H9 (cell line): ENCODE results near the gene SLC16A4. TPM values are rescaled to one million over a fixed set of nuclear protein-coding genes. Genes with fewer than 3 reads are reported as not detected.
A peak's percentile ranks its signal among the peaks of the same experiment; 100 is the strongest.

Experiments
- DNase-seq: peaks from one replicate; pipeline ENCODE4 v3.0.0-alpha.2; 2017
- H2AFZ ChIP-seq: one replicate; pipeline ENCODE4 v1.6.1; 2013; ENCODE audit warnings: mild to moderate bottlenecking, low read length, control low read depth, moderate library complexity
- H2AK5ac ChIP-seq: 2 replicates; pipeline ENCODE4 v1.6.1; 2013; ENCODE audit warnings: low read length, control low read depth, mixed read lengths; ENCODE audit not compliant: insufficient read length
- H2BK120ac ChIP-seq: one replicate; pipeline ENCODE4 v1.6.1; 2013; ENCODE audit warnings: low read depth, mild to moderate bottlenecking, low read length, control low read depth, inconsistent platforms; ENCODE audit not compliant: poor library complexity, severe bottlenecking
- H2BK12ac ChIP-seq: 2 replicates; pipeline ENCODE4 v1.6.1; 2013; ENCODE audit warnings: low read length, control low read depth, mixed read lengths, low read depth; ENCODE audit not compliant: insufficient read length
- H2BK15ac ChIP-seq: 2 replicates; pipeline ENCODE4 v1.6.1; 2013; ENCODE audit warnings: low read depth, low read length, control low read depth
- H2BK20ac ChIP-seq: one replicate; pipeline ENCODE4 v1.6.1; 2013; ENCODE audit warnings: low read depth, mild to moderate bottlenecking, low read length, control low read depth, inconsistent platforms; ENCODE audit not compliant: poor library complexity, severe bottlenecking
- H2BK5ac ChIP-seq: 2 replicates; pipeline ENCODE4 v1.6.1; 2013; ENCODE audit warnings: low read length, control low read depth, mixed read lengths; ENCODE audit not compliant: insufficient read length
- H3K14ac ChIP-seq: 2 replicates; pipeline ENCODE4 v1.6.1; 2013; ENCODE audit warnings: low read length, control low read depth; ENCODE audit not compliant: insufficient read depth
- H3K18ac ChIP-seq: 2 replicates; pipeline ENCODE4 v1.6.1; 2013; ENCODE audit warnings: low read depth, mild to moderate bottlenecking, mixed read lengths, low read length, control low read depth; ENCODE audit not compliant: insufficient read length
- H3K23ac ChIP-seq: 2 replicates; pipeline ENCODE4 v1.6.1; 2013; ENCODE audit warnings: low read length, control low read depth, mixed read lengths, low read depth; ENCODE audit not compliant: insufficient read length
- H3K23me2 ChIP-seq: 2 replicates; pipeline ENCODE4 v1.6.1; 2013; ENCODE audit warnings: low read depth, mild to moderate bottlenecking, mixed read lengths, low read length, control low read depth; ENCODE audit not compliant: insufficient read length, poor library complexity, severe bottlenecking
- H3K27ac ChIP-seq: 2 replicates; pipeline ENCODE4 v1.5.1; 2013; ENCODE audit warnings: low read length, control low read depth, mixed read lengths, low read depth; ENCODE audit not compliant: insufficient read length
- H3K27me3 ChIP-seq: 2 replicates; pipeline ENCODE4 v1.6.1; 2013; ENCODE audit warnings: low read length, control low read depth, inconsistent platforms; ENCODE audit not compliant: insufficient read depth
- H3K4ac ChIP-seq: 2 replicates; pipeline ENCODE4 v1.6.1; 2013; ENCODE audit warnings: low read depth, mild to moderate bottlenecking, control low read depth, inconsistent platforms, low read length, moderate library complexity
- H3K4me1 ChIP-seq: 2 replicates; pipeline ENCODE4 v1.6.1; 2013; ENCODE audit warnings: low read length, control low read depth, inconsistent platforms; ENCODE audit not compliant: insufficient read depth
- H3K4me2 ChIP-seq: 2 replicates; pipeline ENCODE4 v1.6.1; 2013; ENCODE audit warnings: low read length, control low read depth, mixed read lengths; ENCODE audit not compliant: insufficient read length, insufficient read depth
- H3K56ac ChIP-seq: 2 replicates; pipeline ENCODE4 v1.6.1; 2013; ENCODE audit warnings: low read depth, mild to moderate bottlenecking, mixed read lengths, low read length, control low read depth; ENCODE audit not compliant: insufficient read length
- H3K79me1 ChIP-seq: 2 replicates; pipeline ENCODE4 v1.6.1; 2013; ENCODE audit warnings: low read depth, mild to moderate bottlenecking, moderate library complexity, low read length, control low read depth, inconsistent platforms; ENCODE audit not compliant: insufficient read depth, poor library complexity, severe bottlenecking
- H3K79me2 ChIP-seq: 2 replicates; pipeline ENCODE4 v1.6.1; 2013; ENCODE audit warnings: low read length, control low read depth, inconsistent platforms; ENCODE audit not compliant: insufficient read depth
- H3K9ac ChIP-seq: 2 replicates; pipeline ENCODE4 v1.6.1; 2013; ENCODE audit warnings: low read length, control low read depth, mixed read lengths; ENCODE audit not compliant: insufficient read length; ENCODE audit errors: extremely low read depth
- H3K9me3 ChIP-seq: one replicate; pipeline ENCODE4 v1.6.1; 2013; ENCODE audit warnings: low read depth, low read length, inconsistent platforms; ENCODE audit not compliant: control insufficient read depth
- H3T11ph ChIP-seq: one replicate; pipeline ENCODE4 v1.6.1; 2013; ENCODE audit warnings: mild to moderate bottlenecking, low read length, control low read depth, inconsistent platforms
- H4K20me1 ChIP-seq: one replicate; pipeline ENCODE4 v1.6.1; 2013; ENCODE audit not compliant: control insufficient read depth, insufficient read length, insufficient read depth
- H4K5ac ChIP-seq: 2 replicates; pipeline ENCODE4 v1.6.1; 2013; ENCODE audit warnings: low read depth, mild to moderate bottlenecking, mixed read lengths, low read length, control low read depth; ENCODE audit not compliant: insufficient read length
- H4K8ac ChIP-seq: replicated peaks from 2 replicates; pipeline ENCODE4 v1.6.1; 2013; ENCODE audit warnings: low read length, control low read depth, mixed read lengths, low read depth; ENCODE audit not compliant: insufficient read length
- H4K91ac ChIP-seq: 2 replicates; pipeline ENCODE4 v1.6.1; 2013; ENCODE audit warnings: low read depth, mild to moderate bottlenecking, moderate library complexity, mixed read lengths, low read length, control low read depth; ENCODE audit not compliant: insufficient read length
- H3K27ac Mint-ChIP-seq, 3 experiments: 2 replicates in 2 of 3; 3 replicates in 1 of 3; pipeline ENCODE4 v1.8.0; 2020 to 2021; ENCODE audit warnings: mixed read lengths in 3 of 3, mild to moderate bottlenecking in 1 of 3, moderate library complexity in 1 of 3
- H3K27me3 Mint-ChIP-seq: 2 replicates; pipeline ENCODE4 v1.8.0; 2021; ENCODE audit warnings: low read depth, mild to moderate bottlenecking, moderate library complexity, mixed read lengths
- H3K36me3 Mint-ChIP-seq, 3 experiments: 2 replicates in 2 of 3; 3 replicates in 1 of 3; pipeline ENCODE4 v1.8.0; 2020 to 2021; ENCODE audit warnings: low read depth in 3 of 3, mixed read lengths in 3 of 3; ENCODE audit not compliant: insufficient read depth in 1 of 3
- H3K4me1 Mint-ChIP-seq, 2 experiments: 2 replicates each; pipeline ENCODE4 v1.8.0; 2020; ENCODE audit warnings: mixed read lengths in 2 of 2
- H3K4me3 Mint-ChIP-seq, 2 experiments: 2 replicates in 1 of 2; 3 replicates in 1 of 2; pipeline ENCODE4 v1.8.0; 2020 to 2021; ENCODE audit warnings: mild to moderate bottlenecking in 2 of 2, mixed read lengths in 2 of 2, moderate library complexity in 1 of 2
- H3K9me3 Mint-ChIP-seq, 2 experiments: 2 replicates in 1 of 2; 3 replicates in 1 of 2; pipeline ENCODE4 v1.8.0; 2020; ENCODE audit warnings: mild to moderate bottlenecking in 2 of 2, mixed read lengths in 2 of 2, moderate library complexity in 1 of 2
- CTCF ChIP-seq: fragments of 200-600 bp; sonication (generic); conservative IDR thresholded peaks from 3 replicates; pipeline ENCODE4 v1.8.0; 2021; ENCODE audit warnings: antibody characterized with exemption, mild to moderate bottlenecking
- total RNA-seq: library from RNA; stranded (reverse); gene quantifications from 2 replicates; pipeline ENCODE4 v1.2.1, GENCODE V29; 2021

SLC16A4 gene
- total RNA-seq, 1 experiment from 2014 or later: 0.17 TPM

- H3K4me1 Mint-ChIP-seq: no peaks in the 10 kb centered on the region
- H3K27me3 Mint-ChIP-seq: no peaks in the 10 kb centered on the region; the same call in 1 of the 2 replicates
- no peak overlapping the region for H3K4ac ChIP-seq
- no peak overlapping the region for H2BK15ac ChIP-seq
- H3K18ac ChIP-seq: no peak overlapping the region
- no peak overlapping the region for H3K27ac ChIP-seq
- no peaks in the 10 kb centered on the region for H4K20me1 ChIP-seq
- H3K79me2 ChIP-seq: no peaks in the 10 kb centered on the region
- H3K23me2 ChIP-seq: no peaks in the 10 kb centered on the region
- no peak overlapping the region for H3K56ac ChIP-seq
- H3K9me3 ChIP-seq: no peaks in the 10 kb centered on the region
- peak overlapping the region in 1 of 3 experiments; percentile 16; a peak in 1 of 7 replicates for H3K27ac Mint-ChIP-seq
- no peak overlapping the region for H4K8ac ChIP-seq
- no peak overlapping the region for H3K9ac ChIP-seq
- H2BK120ac ChIP-seq: no peak overlapping the region
- H3K23ac ChIP-seq: no peak overlapping the region
- no peaks in the 10 kb centered on the region for H3K4me1 ChIP-seq
- no peak overlapping the region for H4K91ac ChIP-seq
- H3K4me3 Mint-ChIP-seq: no peak overlapping the region
- H3T11ph ChIP-seq: no peak overlapping the region
- no peaks in the 10 kb centered on the region for H3K79me1 ChIP-seq
- H3K9me3 Mint-ChIP-seq: no peaks in the 10 kb centered on the region; a peak in 1 of 5 replicates
- no peak overlapping the region for H2AFZ ChIP-seq
- H3K4me2 ChIP-seq: no peak overlapping the region
- H2BK5ac ChIP-seq: no peak overlapping the region
- H3K14ac ChIP-seq: no peak overlapping the region
- no peaks in the 10 kb centered on the region for H3K27me3 ChIP-seq
- no peak overlapping the region for H4K5ac ChIP-seq
- H3K36me3 Mint-ChIP-seq: no peaks in the 10 kb centered on the region
- no peak for DNase-seq
- TF ChIP-seq CTCF: no peak
- no peak overlapping the region for H2BK12ac ChIP-seq
- H2BK20ac ChIP-seq: no peak overlapping the region
- no peak overlapping the region for H2AK5ac ChIP-seq
Measured at GRCh38 chr1:110328274-110328673, 62.6 kb downstream of the SLC16A4 start.
